Retinal pigment epithelial cell (primary cell): ENCODE measurements around the gene CXCL6.

ENCODE experiments used
- DNase-seq: peaks from one replicate; pipeline ENCODE4 v3.0.0-alpha.2; 2010; ENCODE audit warnings: low read depth
- H3K4me3 ChIP-seq: 2 replicates; pipeline ENCODE4 v1.5.1; 2011; ENCODE audit warnings: mild to moderate bottlenecking, low read length, control low read depth, moderate library complexity
- TF ChIP-seq, protein P1 (sequence below): conservative IDR thresholded peaks from 2 replicates; pipeline ENCODE4 v1.5.1; 2011; ENCODE audit warnings: low read depth, low read length, control low read depth, inconsistent platforms

Gene CXCL6

GRCh38 chr4:73883306-73883705 lies 46.8 kb downstream of the CXCL6 start:
- no peak for DNase-seq
- no peak overlapping the region for H3K4me3 ChIP-seq
- TF ChIP-seq, protein P1, sequence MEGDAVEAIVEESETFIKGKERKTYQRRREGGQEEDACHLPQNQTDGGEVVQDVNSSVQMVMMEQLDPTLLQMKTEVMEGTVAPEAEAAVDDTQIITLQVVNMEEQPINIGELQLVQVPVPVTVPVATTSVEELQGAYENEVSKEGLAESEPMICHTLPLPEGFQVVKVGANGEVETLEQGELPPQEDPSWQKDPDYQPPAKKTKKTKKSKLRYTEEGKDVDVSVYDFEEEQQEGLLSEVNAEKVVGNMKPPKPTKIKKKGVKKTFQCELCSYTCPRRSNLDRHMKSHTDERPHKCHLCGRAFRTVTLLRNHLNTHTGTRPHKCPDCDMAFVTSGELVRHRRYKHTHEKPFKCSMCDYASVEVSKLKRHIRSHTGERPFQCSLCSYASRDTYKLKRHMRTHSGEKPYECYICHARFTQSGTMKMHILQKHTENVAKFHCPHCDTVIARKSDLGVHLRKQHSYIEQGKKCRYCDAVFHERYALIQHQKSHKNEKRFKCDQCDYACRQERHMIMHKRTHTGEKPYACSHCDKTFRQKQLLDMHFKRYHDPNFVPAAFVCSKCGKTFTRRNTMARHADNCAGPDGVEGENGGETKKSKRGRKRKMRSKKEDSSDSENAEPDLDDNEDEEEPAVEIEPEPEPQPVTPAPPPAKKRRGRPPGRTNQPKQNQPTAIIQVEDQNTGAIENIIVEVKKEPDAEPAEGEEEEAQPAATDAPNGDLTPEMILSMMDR, result no peak

DNA sequence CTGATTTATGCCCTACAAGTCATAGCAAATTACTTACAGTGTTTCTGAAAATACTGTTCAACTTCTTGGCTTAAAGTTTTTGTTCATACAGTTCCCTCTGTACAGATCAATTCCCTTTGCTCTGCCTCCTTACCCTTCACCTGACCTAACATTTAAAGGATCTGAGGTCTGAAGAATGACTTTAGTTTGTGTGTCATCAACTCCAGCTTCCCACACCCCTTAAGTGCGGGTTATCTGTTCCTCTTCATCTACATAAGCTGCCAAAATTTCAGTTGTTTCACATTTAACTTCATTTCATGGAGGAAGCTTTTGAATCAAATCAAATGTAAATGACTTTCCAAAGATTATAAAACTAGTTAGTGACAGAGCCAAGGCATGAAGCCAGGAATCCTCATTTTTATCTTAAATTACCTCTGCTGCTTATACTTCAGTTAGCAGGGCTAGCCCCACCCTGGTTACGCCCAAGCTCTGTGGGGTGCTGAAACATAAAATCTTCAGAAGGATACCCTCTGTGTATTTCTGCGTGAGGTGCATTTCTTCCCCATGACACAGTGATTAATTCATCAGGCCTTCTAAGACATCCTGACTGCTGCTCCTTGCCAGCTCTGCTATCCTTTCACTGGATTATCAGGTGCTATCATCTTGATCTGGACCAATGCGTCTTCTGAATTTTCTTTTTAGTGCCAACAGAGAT lies 49.2 kb downstream of the CXCL6 start:
- no peak overlapping the region for H3K4me3 ChIP-seq
- TF ChIP-seq, protein P1, result no peak
- DNase-seq, result no peak
